ENCODE data around the gene UROS.

Gene UROS

GRCh38 chr10:125801574-125801973 lies 21.5 kb downstream of the UROS start:
- Histone ChIP-seq H3K9me3 (ENCODE audit: severe bottlenecking) (no peaks in the 10 kb centered on the region), H3K27ac (ENCODE audit: poor library complexity, severe bottlenecking) (no peak overlapping the region), H3K4me1 (ENCODE audit: insufficient read depth, poor library complexity, severe bottlenecking) (no peaks in the 10 kb centered on the region), H3K36me3 (ENCODE audit: low read depth) (peaks cover 11% of the 10 kb centered on the region), H3K27me3 (ENCODE audit: insufficient read depth, poor library complexity, severe bottlenecking) (no peaks in the 10 kb centered on the region), H3K4me3 (ENCODE audit: severe bottlenecking) (no peak overlapping the region)
- ATAC-seq (ENCODE audit: low read depth) (no peak), DNase-seq (ENCODE audit: low spot score) (no peak)
- TF ChIP-seq CTCF (IDR thresholded peaks at IDR 0.05; ENCODE audit: poor library complexity, severe bottlenecking) = no peak

GRCh38 chr10:125799451-125800182 lies 23.4 kb downstream of the UROS start:
- no peak for TF ChIP-seq CTCF (IDR thresholded peaks at IDR 0.05; ENCODE audit: poor library complexity, severe bottlenecking)
- H3K36me3 ChIP-seq (ENCODE audit: low read depth) = no peaks in the 10 kb centered on the region; the same call in 1 of the 2 replicates

DNA sequence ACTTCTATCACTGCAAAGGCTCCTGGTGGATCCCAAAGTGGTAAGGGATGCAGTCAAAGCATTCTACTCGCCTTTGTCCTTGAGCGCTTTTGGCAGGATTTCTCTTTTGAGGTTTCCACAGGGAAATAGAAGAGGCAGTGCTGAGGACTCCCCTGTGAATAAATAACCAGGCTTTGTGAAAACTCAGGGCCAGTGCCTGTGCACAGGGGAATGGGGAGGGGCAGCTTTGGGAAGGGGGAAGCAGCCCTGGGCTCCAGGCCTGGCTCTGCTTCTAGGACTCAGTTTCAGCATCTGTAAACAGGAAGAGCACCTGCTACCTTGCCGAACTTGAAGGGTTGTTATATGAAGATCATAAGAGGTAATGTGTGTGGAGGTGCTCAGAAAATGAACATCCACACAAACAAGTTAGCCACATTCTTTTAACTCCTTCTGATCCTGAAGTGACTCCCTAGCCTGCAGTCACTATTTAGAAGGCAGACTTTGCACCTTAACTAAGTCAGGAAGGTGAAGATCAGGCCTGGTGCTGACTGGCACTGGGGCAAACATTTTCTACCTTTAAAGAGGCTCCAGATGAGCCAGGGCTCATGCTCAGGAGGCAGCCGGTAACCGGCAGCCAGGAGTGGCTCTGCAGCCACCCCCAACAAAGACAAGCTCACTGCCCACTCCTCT lies 24.9 kb downstream of the UROS start:
- no peak overlapping the region for H3K27ac ChIP-seq (ENCODE audit: poor library complexity, severe bottlenecking)
- no peak overlapping the region for H3K4me3 ChIP-seq (ENCODE audit: severe bottlenecking)
- peaks cover 10% of the 10 kb centered on the region for H3K36me3 ChIP-seq (ENCODE audit: low read depth)
- no peaks in the 10 kb centered on the region for H3K9me3 ChIP-seq (ENCODE audit: severe bottlenecking)
- TF ChIP-seq CTCF (IDR thresholded peaks at IDR 0.05; ENCODE audit: poor library complexity, severe bottlenecking) = no peak
- DNase-seq (ENCODE audit: low spot score) (no peak), ATAC-seq (ENCODE audit: low read depth) (no peak)
- H3K4me1 ChIP-seq (ENCODE audit: insufficient read depth, poor library complexity, severe bottlenecking) = no peaks in the 10 kb centered on the region
- no peaks in the 10 kb centered on the region for H3K27me3 ChIP-seq (ENCODE audit: insufficient read depth, poor library complexity, severe bottlenecking)

More at GRCh38 chr10:125799451-125800182, 23.4 kb downstream of the UROS start:
- Histone ChIP-seq H3K27me3 (ENCODE audit: insufficient read depth, poor library complexity, severe bottlenecking) (no peaks in the 10 kb centered on the region), H3K9me3 (ENCODE audit: severe bottlenecking) (no peaks in the 10 kb centered on the region), H3K27ac (ENCODE audit: poor library complexity, severe bottlenecking) (no peak overlapping the region), H3K4me3 (ENCODE audit: severe bottlenecking) (no peak overlapping the region), H3K4me1 (ENCODE audit: insufficient read depth, poor library complexity, severe bottlenecking) (no peaks in the 10 kb centered on the region)
- DNase-seq (ENCODE audit: low spot score) = no peak
- no peak for ATAC-seq (ENCODE audit: low read depth)

DNA sequence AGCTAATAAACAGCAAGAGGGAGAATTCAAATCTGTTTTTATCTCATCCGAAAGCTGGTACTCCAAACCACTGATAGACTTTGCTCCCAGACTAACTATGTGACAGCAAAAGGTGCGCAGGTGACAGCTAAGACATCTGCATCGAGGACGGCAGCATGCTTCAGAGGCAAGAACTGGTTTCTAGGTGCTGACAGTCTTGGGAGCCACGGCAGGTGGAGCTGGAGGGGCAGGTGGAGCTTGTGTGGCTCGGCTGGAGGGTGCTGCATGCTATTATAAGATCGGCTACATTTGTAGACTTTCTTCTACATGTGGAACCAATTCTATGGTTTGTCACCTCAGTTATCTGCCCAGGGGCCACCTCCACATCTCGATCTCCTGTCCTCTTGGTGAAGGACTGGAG lies 25.6 kb downstream of the UROS start:
- Histone ChIP-seq H3K36me3 (ENCODE audit: low read depth) (peaks cover 15% of the 10 kb centered on the region), H3K4me1 (ENCODE audit: insufficient read depth, poor library complexity, severe bottlenecking) (no peaks in the 10 kb centered on the region), H3K27me3 (ENCODE audit: insufficient read depth, poor library complexity, severe bottlenecking) (no peaks in the 10 kb centered on the region), H3K27ac (ENCODE audit: poor library complexity, severe bottlenecking) (no peak overlapping the region), H3K9me3 (ENCODE audit: severe bottlenecking) (no peaks in the 10 kb centered on the region), H3K4me3 (ENCODE audit: severe bottlenecking) (no peak overlapping the region)
- TF ChIP-seq CTCF (IDR thresholded peaks at IDR 0.05; ENCODE audit: poor library complexity, severe bottlenecking) = no peak
- DNase-seq (ENCODE audit: low spot score) (no peak), ATAC-seq (ENCODE audit: low read depth) (no peak)
